MG63 (cell line): ENCODE data around the gene ELANE. TPM values are rescaled to one million over a fixed set of nuclear protein-coding genes. Genes with fewer than 3 reads are reported as not detected.
"Not testable (repeated sequence)": the region's sequence is repeated elsewhere in the genome, so short reads cannot be mapped to it uniquely, and the experiment has no call there.

Experiments used
- DNase-seq: peaks from one replicate; pipeline ENCODE4 v3.0.0-alpha.2; 2020
- H3K27me3 ChIP-seq: fragments of 250-450 bp; sonication (Bioruptor Pico); 2 replicates; pipeline ENCODE4 v1.5.1; 2020; ENCODE audit warnings: mild to moderate bottlenecking, moderate library complexity
- H3K36me3 ChIP-seq: fragments of 250-450 bp; sonication (Bioruptor Pico); 2 replicates; pipeline ENCODE4 v1.5.1; 2020; ENCODE audit warnings: mild to moderate bottlenecking, moderate library complexity
- H3K4me3 ChIP-seq: fragments of 250-450 bp; sonication (Bioruptor Pico); 2 replicates; pipeline ENCODE4 v1.5.1; 2020; ENCODE audit warnings: mild to moderate bottlenecking, moderate library complexity
- H3K9me3 ChIP-seq: fragments of 250-450 bp; sonication (Bioruptor Pico); 2 replicates; pipeline ENCODE4 v1.5.1; 2020; ENCODE audit warnings: mild to moderate bottlenecking, moderate library complexity
- total RNA-seq: library from RNA; depleted of rRNA; stranded (reverse); fragments of >200 nt; shearing (Covaris generic); gene quantifications from 2 replicates; pipeline ENCODE4 v1.2.3, GENCODE V29; 2014; ENCODE audit warnings: low replicate concordance

ELANE gene
- total RNA-seq, 1 experiment from 2014 or later, result not detected

- DNase-seq, result no peak
- Histone ChIP-seq H3K9me3 (no peaks in the 10 kb centered on the region), H3K27me3 (no peaks in the 10 kb centered on the region), H3K36me3 (peaks cover 33% of the 10 kb centered on the region), H3K4me3 (no peak overlapping the region)
Observed at GRCh38 chr19:812049-812746, 39.9 kb upstream of the ELANE start.

DNA sequence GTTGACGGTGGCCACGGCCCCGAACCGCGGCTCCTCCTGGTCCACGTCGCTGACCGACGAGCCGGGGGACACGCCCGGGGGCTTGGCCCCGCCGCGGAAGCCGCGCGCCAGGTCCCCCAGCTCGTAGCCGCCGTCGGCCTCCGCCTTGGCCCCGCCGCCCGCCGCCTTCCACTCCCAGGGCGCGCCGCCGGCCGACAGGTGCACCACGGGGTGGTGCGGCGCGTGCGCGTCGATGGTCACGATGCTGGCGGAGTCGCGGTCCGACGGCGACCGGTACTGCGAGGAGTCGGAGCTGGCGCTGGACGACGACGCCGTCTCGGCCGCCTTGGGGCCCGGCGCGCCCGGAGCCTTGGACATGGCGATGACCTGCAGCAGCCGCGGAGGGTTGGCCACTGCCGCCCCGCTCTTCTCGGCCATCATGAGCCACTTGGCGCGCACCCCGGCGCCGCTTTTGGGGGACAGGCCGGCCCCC is 39.3 kb upstream of the ELANE start:
- DNase-seq, result no peak
- no peaks in the 10 kb centered on the region for H3K9me3 ChIP-seq
- no peaks in the 10 kb centered on the region for H3K27me3 ChIP-seq
- peaks cover 27% of the 10 kb centered on the region for H3K36me3 ChIP-seq
- no peak overlapping the region for H3K4me3 ChIP-seq

DNA sequence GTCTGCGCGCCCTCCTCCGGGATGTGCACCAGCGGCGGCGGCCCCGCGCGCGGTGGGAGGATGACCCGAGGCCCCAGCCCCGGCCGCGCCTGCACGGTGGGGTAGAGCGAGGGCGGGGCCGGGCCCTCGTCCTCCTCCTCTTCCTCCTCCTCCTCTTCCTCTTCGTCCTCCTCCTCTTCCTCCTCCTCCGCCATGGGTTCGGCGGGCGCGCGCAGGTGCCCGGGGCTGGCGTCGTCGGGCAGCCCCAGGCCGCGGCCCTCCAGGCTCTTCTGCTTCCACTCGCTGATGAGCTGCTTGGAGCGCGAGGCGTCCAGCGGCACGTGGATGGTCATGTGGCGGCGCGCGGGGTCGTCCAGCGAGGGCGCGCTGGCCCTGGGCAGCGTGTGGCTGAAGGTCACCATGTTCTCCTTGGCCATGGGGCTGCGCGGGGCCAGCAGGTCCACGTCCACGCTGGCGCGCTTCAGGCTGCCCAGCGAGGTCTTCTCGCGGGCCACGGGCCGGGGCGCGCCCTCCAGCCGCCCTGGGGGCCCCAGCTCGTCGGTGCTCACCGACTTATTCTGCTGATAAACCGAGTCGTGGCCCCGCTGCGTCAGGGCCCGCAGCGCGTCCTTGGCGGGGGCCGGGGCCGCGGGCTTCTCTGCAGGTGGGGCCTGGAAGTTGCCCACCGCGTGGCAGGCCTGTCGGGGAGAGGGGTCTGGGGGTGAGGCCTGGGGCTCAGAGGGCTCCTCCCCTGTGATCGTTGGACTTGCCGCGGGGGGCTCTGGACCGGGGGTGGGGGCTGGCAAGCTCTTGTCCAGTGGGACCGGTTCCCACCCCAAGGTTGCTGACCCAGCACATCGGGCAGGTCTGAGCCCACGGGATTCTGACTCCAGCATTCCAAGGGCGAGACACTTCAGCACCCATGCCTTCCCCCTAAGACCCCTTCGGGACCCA is 38.6 kb upstream of the ELANE start:
- Histone ChIP-seq H3K4me3 (no peak overlapping the region), H3K9me3 (no peaks in the 10 kb centered on the region), H3K36me3 (peaks cover 24% of the 10 kb centered on the region), H3K27me3 (no peaks in the 10 kb centered on the region)
- no peak for DNase-seq

- Histone ChIP-seq H3K4me3 (no peak overlapping the region), H3K27me3 (no peaks in the 10 kb centered on the region), H3K36me3 (peaks cover 19% of the 10 kb centered on the region), H3K9me3 (no peaks in the 10 kb centered on the region)
- no peak for DNase-seq
Observed at GRCh38 chr19:814152-815078, 37.7 kb upstream of the ELANE start.

DNA sequence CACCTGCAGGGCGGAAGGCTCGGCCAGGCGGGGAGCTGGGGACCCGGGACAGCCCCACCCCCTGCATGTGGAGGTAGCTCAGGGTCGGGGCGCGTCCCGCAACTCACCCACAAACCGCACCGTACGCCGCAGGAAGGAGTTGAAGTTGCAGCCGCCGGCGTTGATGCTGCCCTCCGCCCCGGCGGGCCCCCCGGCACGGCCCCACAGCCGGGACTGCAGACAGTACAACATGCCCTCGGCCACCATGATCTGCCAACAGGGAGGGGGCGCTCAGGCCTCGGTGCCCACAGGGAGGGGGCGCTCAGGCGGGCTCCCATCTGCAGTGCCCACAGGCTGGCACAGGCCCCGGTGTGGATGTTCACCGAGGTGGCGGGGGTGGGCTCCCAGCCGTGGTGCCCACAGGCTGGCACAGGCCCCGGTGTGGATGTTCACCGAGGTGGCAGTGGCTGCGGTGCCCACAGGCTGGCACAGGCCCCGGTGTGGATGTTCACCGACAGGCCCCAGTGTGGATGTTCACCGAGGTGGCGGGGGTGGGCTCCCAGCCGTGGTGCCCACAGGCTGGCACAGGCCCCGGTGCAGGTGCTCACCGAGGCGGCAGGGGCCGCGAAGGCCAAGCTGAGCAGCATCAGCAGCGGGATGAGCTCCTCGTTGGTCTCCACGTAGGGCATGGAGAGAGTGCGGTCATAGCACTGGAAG is 36.9 kb upstream of the ELANE start:
- no peaks in the 10 kb centered on the region for H3K9me3 ChIP-seq
- no peak for DNase-seq
- H3K4me3 ChIP-seq, result no peak overlapping the region
- H3K36me3 ChIP-seq, result peaks cover 12% of the 10 kb centered on the region
- H3K27me3 ChIP-seq, result no peaks in the 10 kb centered on the region

- H3K36me3 ChIP-seq, result peaks cover 8% of the 10 kb centered on the region
- H3K4me3 ChIP-seq, result no peak overlapping the region
- no peak for DNase-seq
- H3K9me3 ChIP-seq, result no peaks in the 10 kb centered on the region
- no peaks in the 10 kb centered on the region for H3K27me3 ChIP-seq
Observed at GRCh38 chr19:815775-816499, 36.2 kb upstream of the ELANE start.

GRCh38 chr19:816500-816857 is 35.6 kb upstream of the ELANE start:
- Histone ChIP-seq H3K9me3 (no peaks in the 10 kb centered on the region), H3K27me3 (no peaks in the 10 kb centered on the region), H3K4me3 (no peak overlapping the region), H3K36me3 (peaks cover 4% of the 10 kb centered on the region; the same call in 1 of the 2 replicates)
- no peak for DNase-seq

- H3K27me3 ChIP-seq, H3K4me3 ChIP-seq, DNase-seq, H3K9me3 ChIP-seq, H3K36me3 ChIP-seq: not testable (repeated sequence)
Observed at GRCh38 chr19:820212-820611, 31.9 kb upstream of the ELANE start.

DNA sequence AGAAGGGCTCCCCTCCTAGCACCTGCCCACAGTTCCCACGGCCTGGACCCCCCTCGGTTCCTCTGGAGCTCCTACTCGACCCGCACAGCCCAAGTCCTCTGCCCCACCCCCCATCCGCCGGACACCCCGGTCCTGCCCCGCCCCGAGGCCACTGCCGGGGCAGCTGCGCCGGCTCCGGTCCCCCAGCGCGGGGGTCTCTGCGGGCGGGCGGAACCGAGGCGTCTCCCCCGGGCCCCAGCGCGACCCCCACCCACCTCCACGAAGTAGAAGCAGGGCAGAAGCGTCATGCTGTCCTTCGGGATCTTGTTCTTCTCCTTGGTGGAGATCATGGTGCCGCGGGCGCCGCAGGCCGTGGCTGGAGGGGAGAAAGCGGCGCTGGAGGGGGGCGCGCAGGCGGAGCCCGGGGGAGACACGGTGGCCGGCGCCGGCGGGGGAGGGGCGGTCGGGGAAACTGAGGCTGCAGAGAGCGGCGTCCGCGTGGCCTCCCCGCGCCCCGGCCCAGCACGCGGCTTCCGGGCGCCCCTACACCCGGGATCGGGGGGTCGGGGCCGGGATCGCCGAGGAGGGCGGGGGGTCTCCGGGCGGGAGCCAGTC is 30.8 kb upstream of the ELANE start:
- Histone ChIP-seq H3K4me3 (no peak overlapping the region), H3K36me3 (no peaks in the 10 kb centered on the region), H3K9me3 (no peaks in the 10 kb centered on the region), H3K27me3 (no peaks in the 10 kb centered on the region)
- no peak for DNase-seq

- no peak for DNase-seq
- H3K4me3 ChIP-seq, result no peak within 1 kb of the TSS
- H3K9me3 ChIP-seq, result no peaks in the 10 kb centered on the region
- H3K27me3 ChIP-seq, result no peaks in the 10 kb centered on the region
- H3K36me3 ChIP-seq, result no peaks in the 10 kb centered on the region
Observed at GRCh38 chr19:821825-822503, 30.1 kb upstream of the ELANE start, which contains the start of gene PLPPR3. Gene PLPPR3 (minus strand): TSS chr19:821955. CDS start chr19:821559, 396 bp downstream.

DNA sequence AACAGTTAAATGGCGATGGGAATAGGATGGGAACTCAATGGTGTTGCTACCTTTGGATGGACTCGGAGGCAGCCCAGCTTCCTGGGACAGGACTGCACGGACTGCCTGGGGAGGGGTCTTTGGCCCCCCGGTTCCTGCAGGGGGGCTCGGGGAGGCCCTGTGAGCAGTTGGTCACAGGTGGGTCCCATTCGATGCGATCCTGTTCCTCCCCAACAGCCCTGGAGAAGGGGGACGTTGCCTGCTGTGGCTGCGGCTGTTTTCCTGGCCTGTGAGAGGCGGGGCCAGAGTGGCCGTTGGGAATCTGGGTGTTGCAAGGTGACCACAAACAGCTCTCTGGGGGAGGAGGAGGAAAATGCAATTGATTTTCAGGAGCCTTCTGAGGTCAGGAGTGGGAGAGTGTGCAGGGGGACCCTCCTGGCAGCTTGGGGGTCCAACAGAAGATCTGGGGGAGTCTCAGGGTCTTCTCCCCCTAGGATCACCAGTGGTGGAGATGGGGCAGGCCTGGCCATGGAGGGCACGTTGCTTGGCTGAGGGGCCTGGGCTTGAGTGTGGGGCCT is 28.5 kb upstream of the ELANE start:
- Histone ChIP-seq H3K4me3 (no peak overlapping the region), H3K9me3 (no peaks in the 10 kb centered on the region), H3K27me3 (no peaks in the 10 kb centered on the region), H3K36me3 (no peaks in the 10 kb centered on the region)
- DNase-seq, result no peak

DNA sequence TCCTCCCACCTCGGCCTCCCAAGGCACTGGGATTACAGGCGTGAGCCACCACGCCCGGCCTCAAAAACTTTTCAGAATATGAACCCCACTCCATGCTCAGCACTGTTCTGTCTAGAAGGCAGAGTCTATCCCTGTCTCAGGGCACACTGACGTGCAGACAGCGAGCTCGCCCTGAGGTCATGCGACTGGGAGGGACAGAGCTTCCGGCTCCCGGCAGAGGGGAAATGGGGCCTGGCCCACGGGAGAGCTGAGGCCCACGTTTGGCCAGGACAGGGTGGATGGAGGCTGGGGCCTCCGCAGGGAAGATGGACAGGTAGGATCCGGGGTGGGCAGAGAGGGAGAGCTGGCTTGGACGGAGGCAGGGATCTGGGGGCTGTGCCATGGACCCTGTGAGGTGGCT is 27.2 kb upstream of the ELANE start:
- DNase-seq, result no peak
- Histone ChIP-seq H3K27me3 (no peaks in the 10 kb centered on the region), H3K9me3 (no peaks in the 10 kb centered on the region), H3K36me3 (no peaks in the 10 kb centered on the region), H3K4me3 (no peak overlapping the region)

GRCh38 chr19:825897-826644 is 26.0 kb upstream of the ELANE start:
- H3K36me3 ChIP-seq, result no peaks in the 10 kb centered on the region
- no peak for DNase-seq
- H3K9me3 ChIP-seq, result no peaks in the 10 kb centered on the region
- H3K27me3 ChIP-seq, result no peaks in the 10 kb centered on the region
- no peak overlapping the region for H3K4me3 ChIP-seq

- H3K4me3 ChIP-seq, result no peak overlapping the region
Observed at GRCh38 chr19:827314-827709, 24.8 kb upstream of the ELANE start.

More at GRCh38 chr19:827314-827709, 24.8 kb upstream of the ELANE start:
- H3K27me3 ChIP-seq, result no peaks in the 10 kb centered on the region
- no peaks in the 10 kb centered on the region for H3K9me3 ChIP-seq
- H3K36me3 ChIP-seq, result no peaks in the 10 kb centered on the region
- no peak for DNase-seq
